ENCODE measurements around the gene GPR18. TPM values are rescaled to one million over a fixed set of nuclear protein-coding genes. Genes with fewer than 3 reads are reported as not detected.
"Not testable (repeated sequence)": the region's sequence is repeated elsewhere in the genome, so short reads cannot be mapped to it uniquely, and the experiment has no call there.

Gene GPR18
- total RNA-seq, 1 donor from 2014 or later, result 8.4 TPM

GRCh38 chr13:99221567-99222239 lies 36.5 kb downstream of the GPR18 start:
- DNase-seq (ENCODE audit: low spot score), result no peak
- Mint-ChIP-seq H3K4me1 (ENCODE audit: low read depth) (peaks cover 85% of the 10 kb centered on the region), H3K9me3 (peaks cover 7% of the 10 kb centered on the region), H3K27me3 (ENCODE audit: low read depth) (no peaks in the 10 kb centered on the region), H3K4me3 (ENCODE audit: low read depth) (no peak overlapping the region), H3K27ac (peak overlapping the region; percentile 50), H3K36me3 (ENCODE audit: low read depth) (peaks cover 63% of the 10 kb centered on the region)
- intact Hi-C loops (cut with micrococcal nuclease), result no loop called here

DNA sequence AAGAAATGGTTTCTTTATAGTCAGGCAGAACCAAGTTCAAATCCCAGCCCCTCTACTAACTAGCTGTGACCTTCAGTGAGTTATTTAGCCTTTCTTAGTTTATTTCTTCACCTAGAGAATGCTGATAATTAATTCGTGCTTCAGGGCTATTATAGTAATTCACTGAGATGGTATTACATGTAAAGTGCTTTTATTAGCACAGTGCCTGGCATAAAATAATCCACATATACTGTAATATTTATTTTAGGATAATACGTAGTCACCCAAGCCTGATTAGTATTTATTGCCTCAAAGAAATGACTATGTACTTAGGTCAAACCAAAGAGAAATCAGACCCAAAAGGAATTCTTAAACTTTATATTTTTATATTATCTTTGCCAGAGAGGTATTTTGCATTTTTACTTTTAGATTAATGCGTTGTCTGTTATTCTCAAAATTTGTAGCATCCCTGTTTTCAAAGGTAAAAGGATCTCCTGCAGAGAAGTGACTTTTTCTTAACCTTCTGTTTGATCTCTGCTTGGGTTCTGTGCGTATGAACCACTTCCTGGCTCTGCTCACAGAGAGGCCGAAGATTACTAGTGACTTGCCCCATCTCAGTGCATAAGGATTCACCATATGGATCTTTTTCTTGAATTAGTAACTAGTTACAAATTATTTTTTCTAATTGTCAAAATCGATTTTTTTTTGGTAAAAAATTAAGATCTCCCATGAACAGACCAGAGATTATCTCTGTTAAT lies 37.8 kb downstream of the GPR18 start:
- H3K27ac Mint-ChIP-seq, result peak overlapping the region; percentile 73
- H3K36me3 Mint-ChIP-seq (ENCODE audit: low read depth), result peaks cover 53% of the 10 kb centered on the region
- peaks cover 78% of the 10 kb centered on the region for H3K4me1 Mint-ChIP-seq (ENCODE audit: low read depth)
- intact Hi-C loops (cut with micrococcal nuclease), result no loop called here
- H3K27me3 Mint-ChIP-seq (ENCODE audit: low read depth), result no peaks in the 10 kb centered on the region
- peak overlapping the region; percentile 54 for H3K4me3 Mint-ChIP-seq (ENCODE audit: low read depth)
- no peak for DNase-seq (ENCODE audit: low spot score)
- peaks cover 7% of the 10 kb centered on the region for H3K9me3 Mint-ChIP-seq

GRCh38 chr13:99218969-99219368 lies 39.2 kb downstream of the GPR18 start:
- H3K9me3 Mint-ChIP-seq, result peaks cover 7% of the 10 kb centered on the region
- peaks cover 49% of the 10 kb centered on the region for H3K36me3 Mint-ChIP-seq (ENCODE audit: low read depth)
- peak; percentile 64 for DNase-seq (ENCODE audit: low spot score)
- H3K4me1 Mint-ChIP-seq (ENCODE audit: low read depth), result peaks cover 83% of the 10 kb centered on the region
- peak overlapping the region; percentile 69 for H3K4me3 Mint-ChIP-seq (ENCODE audit: low read depth)
- intact Hi-C loops (cut with micrococcal nuclease), result loop anchor here (1.0 to 10.0 kb wide), 3 partner anchors 9 to 644 kb away; partner anchors contain the start of gene STK24
- H3K27me3 Mint-ChIP-seq (ENCODE audit: low read depth), result no peaks in the 10 kb centered on the region
- H3K27ac Mint-ChIP-seq, result peak overlapping the region; percentile 90

GRCh38 chr13:99218545-99218944 lies 39.6 kb downstream of the GPR18 start:
- Mint-ChIP-seq H3K27me3 (ENCODE audit: low read depth) (no peaks in the 10 kb centered on the region), H3K9me3 (peaks cover 6% of the 10 kb centered on the region), H3K4me3 (ENCODE audit: low read depth) (peak overlapping the region; percentile 69), H3K27ac (peak overlapping the region; percentile 90), H3K36me3 (ENCODE audit: low read depth) (peaks cover 46% of the 10 kb centered on the region), H3K4me1 (ENCODE audit: low read depth) (peaks cover 81% of the 10 kb centered on the region)
- intact Hi-C loops (cut with micrococcal nuclease), result loop anchor here (10.0 kb wide), 1 partner anchor 644 kb away; the partner anchor contains the start of gene STK24
- DNase-seq (ENCODE audit: low spot score), result no peak

DNA sequence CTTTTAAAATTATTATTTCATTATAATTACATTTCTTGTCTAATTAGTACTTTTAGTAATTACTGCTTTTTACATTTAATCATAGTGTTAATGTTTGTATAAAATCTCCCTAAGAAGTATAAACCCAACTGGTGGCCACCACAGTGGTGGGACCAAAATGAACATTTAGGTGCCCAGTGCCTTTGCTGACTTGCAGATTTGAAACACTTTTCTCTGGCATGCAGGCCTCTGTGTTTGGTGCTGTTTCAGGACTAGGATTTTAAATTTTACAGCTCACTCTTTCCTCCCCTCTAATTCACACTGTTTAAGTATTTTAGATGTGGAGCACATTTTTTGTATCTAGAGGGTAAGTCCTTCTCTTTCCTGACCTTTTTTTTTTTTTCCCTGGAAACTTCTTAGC lies 40.1 kb downstream of the GPR18 start:
- Mint-ChIP-seq H3K4me1 (ENCODE audit: low read depth) (peaks cover 76% of the 10 kb centered on the region), H3K36me3 (ENCODE audit: low read depth) (peaks cover 42% of the 10 kb centered on the region), H3K4me3 (ENCODE audit: low read depth) (peak overlapping the region; percentile 69), H3K27me3 (ENCODE audit: low read depth) (no peaks in the 10 kb centered on the region), H3K27ac (peak overlapping the region; percentile 90), H3K9me3 (peaks cover 2% of the 10 kb centered on the region)
- no peak for DNase-seq (ENCODE audit: low spot score)
- intact Hi-C loops (cut with micrococcal nuclease), result loop anchor here (10.0 kb wide), 1 partner anchor 643 kb away; the partner anchor contains the start of gene STK24

- H3K36me3 Mint-ChIP-seq (ENCODE audit: low read depth), result peaks cover 37% of the 10 kb centered on the region
- H3K4me3 Mint-ChIP-seq (ENCODE audit: low read depth), result peak overlapping the region; percentile 53
- DNase-seq (ENCODE audit: low spot score), result no peak
- no peaks in the 10 kb centered on the region for H3K9me3 Mint-ChIP-seq
- H3K27ac Mint-ChIP-seq, result peak overlapping the region; percentile 66
- H3K4me1 Mint-ChIP-seq (ENCODE audit: low read depth), result peaks cover 72% of the 10 kb centered on the region
- H3K27me3 Mint-ChIP-seq (ENCODE audit: low read depth), result no peaks in the 10 kb centered on the region
- intact Hi-C loops (cut with micrococcal nuclease), result loop anchor here (10.0 kb wide), 1 partner anchor 643 kb away; the partner anchor contains the start of gene STK24
Observed at GRCh38 chr13:99217461-99218110, 40.6 kb downstream of the GPR18 start.

DNA sequence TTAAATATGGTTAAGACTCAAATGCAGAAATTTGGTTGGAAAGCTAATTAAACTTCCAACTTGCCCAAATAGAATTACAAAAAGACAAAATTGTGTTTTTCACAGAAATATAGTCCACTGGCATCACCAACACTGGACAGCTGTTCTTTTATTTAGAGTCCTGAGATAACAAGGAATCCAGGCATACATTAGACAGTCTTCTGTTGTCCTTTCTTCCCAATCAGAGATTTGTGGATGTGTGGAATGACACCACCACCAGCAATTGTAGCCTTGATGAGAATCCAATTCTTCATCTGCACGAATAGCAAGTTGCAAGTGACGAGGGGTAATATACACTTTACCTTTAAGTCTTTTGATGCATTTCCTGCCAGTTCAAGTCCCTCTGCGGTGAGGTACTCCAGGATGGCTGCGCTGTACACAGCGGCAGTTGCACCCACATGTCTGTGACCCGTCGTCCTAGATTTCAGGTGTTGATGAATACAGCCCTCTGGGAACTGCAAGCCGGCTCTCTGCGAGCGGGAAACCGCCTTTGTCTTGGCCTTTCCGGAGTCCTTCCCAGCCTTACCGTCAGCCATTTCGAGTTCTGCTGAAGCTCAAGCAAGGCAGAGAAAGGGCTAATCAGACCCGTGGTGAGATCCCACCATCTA lies 42.9 kb downstream of the GPR18 start:
- intact Hi-C loops (cut with micrococcal nuclease), result loop anchor here (1.0 to 10.0 kb wide), 7 partner anchors 23 to 641 kb away; partner anchors contain the start of genes GPR18 and STK24
- Mint-ChIP-seq H3K9me3 (no peaks in the 10 kb centered on the region), H3K4me1 (ENCODE audit: low read depth) (peaks cover 67% of the 10 kb centered on the region), H3K4me3 (ENCODE audit: low read depth) (peak overlapping the region; percentile 67), H3K27ac (peak overlapping the region; percentile 93), H3K36me3 (ENCODE audit: low read depth) (peaks cover 46% of the 10 kb centered on the region), H3K27me3 (ENCODE audit: low read depth) (no peaks in the 10 kb centered on the region)
- peak; percentile 59 for DNase-seq (ENCODE audit: low spot score)

DNA sequence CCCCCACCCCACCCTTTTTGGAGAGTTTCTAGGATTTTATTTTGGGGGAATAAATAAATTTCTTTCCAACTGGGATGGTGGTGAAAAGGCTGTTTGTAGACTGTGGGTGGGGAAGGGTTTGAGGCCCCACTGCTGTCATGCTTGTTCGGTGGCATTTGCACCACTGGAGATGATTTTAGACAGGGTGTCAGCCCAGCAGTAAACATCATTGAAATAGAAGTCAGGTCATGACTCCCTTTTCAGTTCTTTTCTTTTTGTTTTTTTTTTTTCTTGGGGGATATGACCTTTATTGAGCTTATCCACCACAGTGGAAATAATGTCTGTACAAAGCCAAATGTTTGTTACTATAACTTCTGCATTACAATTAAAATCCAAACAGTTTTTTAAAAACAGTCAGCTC lies 43.4 kb downstream of the GPR18 start:
- peak overlapping the region; percentile 67 for H3K4me3 Mint-ChIP-seq (ENCODE audit: low read depth)
- H3K27me3 Mint-ChIP-seq (ENCODE audit: low read depth), result no peaks in the 10 kb centered on the region
- H3K27ac Mint-ChIP-seq, result peak overlapping the region; percentile 93
- intact Hi-C loops (cut with micrococcal nuclease), result loop anchor here (1.0 to 10.0 kb wide), 11 partner anchors 10 to 1178 kb away; partner anchors contain the start of genes GPR18 and STK24
- H3K4me1 Mint-ChIP-seq (ENCODE audit: low read depth), result peaks cover 64% of the 10 kb centered on the region
- no peak for DNase-seq (ENCODE audit: low spot score)
- H3K9me3 Mint-ChIP-seq, result no peaks in the 10 kb centered on the region
- H3K36me3 Mint-ChIP-seq (ENCODE audit: low read depth), result peaks cover 46% of the 10 kb centered on the region

- Mint-ChIP-seq H3K4me1 (ENCODE audit: low read depth) (peaks cover 61% of the 10 kb centered on the region), H3K9me3 (no peaks in the 10 kb centered on the region), H3K4me3 (ENCODE audit: low read depth) (peak overlapping the region; percentile 67), H3K36me3 (ENCODE audit: low read depth) (peaks cover 46% of the 10 kb centered on the region), H3K27ac (peak overlapping the region; percentile 93), H3K27me3 (ENCODE audit: low read depth) (no peaks in the 10 kb centered on the region)
- no peak for DNase-seq (ENCODE audit: low spot score)
- intact Hi-C loops (cut with micrococcal nuclease), result loop anchor here (1.0 to 10.0 kb wide), 9 partner anchors 10 to 1178 kb away; partner anchors contain the start of gene STK24
Observed at GRCh38 chr13:99214232-99214631, 43.9 kb downstream of the GPR18 start.

DNA sequence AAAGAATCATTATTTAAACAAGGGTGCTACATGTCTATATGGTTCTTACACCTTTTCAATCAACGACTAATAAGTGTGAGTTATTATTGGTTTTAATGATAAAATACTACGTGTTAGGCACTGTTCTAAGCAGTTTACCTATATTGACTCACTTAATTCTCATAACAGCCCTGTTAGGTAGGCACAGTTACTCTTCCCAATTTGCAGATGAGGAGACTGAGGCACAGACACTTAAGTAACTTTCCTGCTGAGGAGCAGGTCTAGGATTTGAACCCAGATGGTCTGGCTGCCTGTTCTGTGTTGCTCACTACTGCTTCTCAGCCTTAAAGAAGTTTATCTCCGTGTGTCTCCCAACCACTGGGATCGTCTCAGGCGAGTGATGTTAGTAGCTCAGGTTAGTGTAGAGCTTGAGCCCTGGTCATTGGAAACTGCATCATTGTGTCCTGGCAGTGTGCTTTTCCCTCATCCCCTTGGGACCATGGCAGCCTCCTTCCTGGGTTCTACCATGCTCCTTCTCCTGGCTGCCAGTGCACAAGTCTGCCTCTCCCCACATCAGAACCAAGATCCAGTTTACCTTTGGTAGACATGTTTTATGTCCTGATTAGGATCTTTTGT lies 46.7 kb downstream of the GPR18 start:
- Mint-ChIP-seq H3K36me3 (ENCODE audit: low read depth) (peaks cover 50% of the 10 kb centered on the region), H3K27ac (no peak overlapping the region), H3K27me3 (ENCODE audit: low read depth) (no peaks in the 10 kb centered on the region), H3K4me3 (ENCODE audit: low read depth) (no peak overlapping the region), H3K4me1 (ENCODE audit: low read depth) (peaks cover 54% of the 10 kb centered on the region), H3K9me3 (no peaks in the 10 kb centered on the region)
- intact Hi-C loops (cut with micrococcal nuclease), result loop anchor here (5.0 to 10.0 kb wide), 2 partner anchors 637 to 1181 kb away; partner anchors contain the start of gene STK24
- no peak for DNase-seq (ENCODE audit: low spot score)

GRCh38 chr13:99210627-99211026 lies 47.6 kb downstream of the GPR18 start:
- not testable (repeated sequence) for DNase-seq (ENCODE audit: low spot score); H3K4me3 Mint-ChIP-seq (ENCODE audit: low read depth); H3K27ac Mint-ChIP-seq; H3K27me3 Mint-ChIP-seq (ENCODE audit: low read depth); H3K9me3 Mint-ChIP-seq
- H3K4me1 Mint-ChIP-seq (ENCODE audit: low read depth), result peaks cover 56% of the 10 kb centered on the region
- intact Hi-C loops (cut with micrococcal nuclease), result loop anchor here (5.0 to 10.0 kb wide), 2 partner anchors 636 to 1182 kb away; partner anchors contain the start of gene STK24
- peaks cover 57% of the 10 kb centered on the region for H3K36me3 Mint-ChIP-seq (ENCODE audit: low read depth)

Measured in activated T-helper 2 cell treated with anti-CD3 and anti-CD28 coated beads, Interferon-gamma antibody, Interleukin-2, Interleukin-4, amounts not matched to agents 10 μg/mL and 5 μg/mL and 100 μg/mL, durations not matched to agents 14 hours and 24 hours and 36 hours (primary cell).